ENCODE measurements around the gene BLOC1S5. TPM values are rescaled to one million over a fixed set of nuclear protein-coding genes. Genes with fewer than 3 reads are reported as not detected.

Gene BLOC1S5
- total RNA-seq, 1 experiment from 2014 or later, result 15.0 TPM

DNA sequence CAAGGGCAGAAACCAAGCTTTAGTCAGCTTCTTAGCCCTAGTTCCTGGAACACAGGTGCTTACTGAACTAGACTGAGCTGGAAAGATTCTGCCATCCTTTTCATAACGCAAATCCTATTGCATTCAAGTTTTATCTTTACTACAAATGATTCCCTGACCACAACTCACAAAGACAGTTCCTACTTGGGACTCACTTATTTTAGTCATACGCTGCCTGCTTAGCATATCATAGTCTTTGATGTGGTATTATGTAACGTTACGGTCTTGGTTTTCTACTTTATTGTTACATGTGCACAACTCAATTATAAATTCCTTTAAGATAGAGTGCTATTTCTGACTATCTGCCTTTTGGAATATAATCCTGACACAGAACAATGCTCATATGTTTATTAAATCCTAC, 59.1 kb downstream of the BLOC1S5 start:
- no peaks in the 10 kb centered on the region for H3K27me3 Mint-ChIP-seq (ENCODE audit: insufficient read depth, unreplicated experiment)
- H3K4me3 Mint-ChIP-seq (ENCODE audit: unreplicated experiment), result no peak overlapping the region
- TF ChIP-seq, protein P1, sequence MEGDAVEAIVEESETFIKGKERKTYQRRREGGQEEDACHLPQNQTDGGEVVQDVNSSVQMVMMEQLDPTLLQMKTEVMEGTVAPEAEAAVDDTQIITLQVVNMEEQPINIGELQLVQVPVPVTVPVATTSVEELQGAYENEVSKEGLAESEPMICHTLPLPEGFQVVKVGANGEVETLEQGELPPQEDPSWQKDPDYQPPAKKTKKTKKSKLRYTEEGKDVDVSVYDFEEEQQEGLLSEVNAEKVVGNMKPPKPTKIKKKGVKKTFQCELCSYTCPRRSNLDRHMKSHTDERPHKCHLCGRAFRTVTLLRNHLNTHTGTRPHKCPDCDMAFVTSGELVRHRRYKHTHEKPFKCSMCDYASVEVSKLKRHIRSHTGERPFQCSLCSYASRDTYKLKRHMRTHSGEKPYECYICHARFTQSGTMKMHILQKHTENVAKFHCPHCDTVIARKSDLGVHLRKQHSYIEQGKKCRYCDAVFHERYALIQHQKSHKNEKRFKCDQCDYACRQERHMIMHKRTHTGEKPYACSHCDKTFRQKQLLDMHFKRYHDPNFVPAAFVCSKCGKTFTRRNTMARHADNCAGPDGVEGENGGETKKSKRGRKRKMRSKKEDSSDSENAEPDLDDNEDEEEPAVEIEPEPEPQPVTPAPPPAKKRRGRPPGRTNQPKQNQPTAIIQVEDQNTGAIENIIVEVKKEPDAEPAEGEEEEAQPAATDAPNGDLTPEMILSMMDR (IDR thresholded peaks at IDR 0.05; ENCODE audit: insufficient read depth in 1 of 2, low read depth in 1 of 2, low read length in 1 of 2, severe bottlenecking in 1 of 2, unreplicated experiment in 1 of 2), result no peak
- Histone ChIP-seq H3K4me3 (ENCODE audit: low read depth, low read length) (no peak overlapping the region), H3K36me3 (ENCODE audit: control insufficient read depth, insufficient read depth, low read length) (no peaks in the 10 kb centered on the region), H3K4me1 (peaks cover 10% of the 10 kb centered on the region; the same call in 1 of the 2 replicates), H3K27me3 (replicated peaks; ENCODE audit: control insufficient read depth, insufficient read depth, low read length) (no peaks in the 10 kb centered on the region), H3K9me3 (no peaks in the 10 kb centered on the region)
- ChIA-PET POLR2A (no interaction called here), CTCF (no interaction called here)
- H3K27ac Mint-ChIP-seq (ENCODE audit: unreplicated experiment), result no peak overlapping the region
- peaks cover 4% of the 10 kb centered on the region for H3K36me3 Mint-ChIP-seq (ENCODE audit: insufficient read depth, unreplicated experiment)
- intact Hi-C loops (cut with micrococcal nuclease; ENCODE audit: unreplicated experiment), result no loop called here
- no peak for DNase-seq
- peaks cover 12% of the 10 kb centered on the region for H3K4me1 Mint-ChIP-seq (ENCODE audit: low read depth, unreplicated experiment)
- no TSS peak for BruUV-seq (replicated peaks)
- H3K9me3 Mint-ChIP-seq (ENCODE audit: unreplicated experiment), result no peaks in the 10 kb centered on the region

DNA sequence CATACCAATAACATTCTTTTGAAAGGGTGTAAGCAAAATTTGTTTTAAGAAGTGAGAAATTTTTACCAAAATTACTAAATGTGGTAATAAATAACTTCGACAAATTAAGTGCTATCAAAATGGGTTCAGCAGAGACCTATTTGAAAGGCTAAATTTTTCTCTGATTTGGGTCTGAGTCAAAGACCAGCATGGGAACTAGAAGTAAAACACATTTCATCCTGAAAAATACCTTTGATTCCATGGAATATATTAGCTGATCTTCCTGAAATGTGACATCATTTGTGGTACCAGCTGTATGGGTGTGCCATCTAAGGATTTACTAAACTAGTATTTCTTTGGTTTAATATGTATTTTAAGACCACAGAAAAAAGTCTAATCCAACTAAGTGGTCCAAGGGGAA, 63.6 kb downstream of the BLOC1S5 start:
- H3K27me3 Mint-ChIP-seq (ENCODE audit: insufficient read depth, unreplicated experiment), result no peaks in the 10 kb centered on the region
- no peaks in the 10 kb centered on the region for H3K36me3 ChIP-seq (ENCODE audit: control insufficient read depth, insufficient read depth, low read length)
- no peak overlapping the region for H3K4me3 Mint-ChIP-seq (ENCODE audit: unreplicated experiment)
- no peaks in the 10 kb centered on the region for H3K9me3 ChIP-seq
- no peaks in the 10 kb centered on the region for H3K36me3 Mint-ChIP-seq (ENCODE audit: insufficient read depth, unreplicated experiment)
- intact Hi-C loops (cut with micrococcal nuclease; ENCODE audit: unreplicated experiment), result no loop called here
- H3K4me1 ChIP-seq, result peaks cover 22% of the 10 kb centered on the region
- H3K27ac Mint-ChIP-seq (ENCODE audit: unreplicated experiment), result no peak overlapping the region
- CTCF ChIA-PET, result no interaction called here
- POLR2A ChIA-PET, result no interaction called here
- TF ChIP-seq, protein P1 (IDR thresholded peaks at IDR 0.05; ENCODE audit: insufficient read depth in 1 of 2, low read depth in 1 of 2, low read length in 1 of 2, severe bottlenecking in 1 of 2, unreplicated experiment in 1 of 2), result no peak
- BruUV-seq (replicated peaks), result no TSS peak
- DNase-seq, result no peak
- no peak overlapping the region for H3K4me3 ChIP-seq (ENCODE audit: low read depth, low read length)
- no peaks in the 10 kb centered on the region for H3K9me3 Mint-ChIP-seq (ENCODE audit: unreplicated experiment)
- H3K27me3 ChIP-seq (replicated peaks; ENCODE audit: control insufficient read depth, insufficient read depth, low read length), result no peaks in the 10 kb centered on the region
- peaks cover 24% of the 10 kb centered on the region for H3K4me1 Mint-ChIP-seq (ENCODE audit: low read depth, unreplicated experiment)

DNA sequence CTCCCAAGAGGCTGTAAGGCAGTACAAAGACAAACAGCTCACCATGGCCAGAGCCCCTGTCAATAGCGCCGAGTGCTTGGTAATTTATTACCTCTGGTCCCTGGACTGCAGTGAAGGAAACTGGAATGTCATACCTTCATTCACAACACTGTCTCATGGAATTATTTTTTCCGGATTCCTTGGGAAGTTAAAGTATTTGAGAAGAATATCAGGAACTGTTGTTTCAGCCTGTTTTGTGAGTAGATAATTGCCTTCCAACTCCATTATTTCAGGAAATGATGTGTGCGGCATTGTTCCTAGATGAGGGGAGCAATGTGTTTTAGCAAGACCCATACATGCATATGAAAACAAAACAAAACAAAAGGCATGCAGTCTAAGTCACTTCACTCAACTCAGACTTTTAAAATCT, 64.0 kb downstream of the BLOC1S5 start:
- BruUV-seq (replicated peaks), result no TSS peak
- no peak for DNase-seq
- CTCF ChIA-PET, result no interaction called here
- Mint-ChIP-seq H3K4me3 (ENCODE audit: unreplicated experiment) (no peak overlapping the region), H3K9me3 (ENCODE audit: unreplicated experiment) (no peaks in the 10 kb centered on the region), H3K27me3 (ENCODE audit: insufficient read depth, unreplicated experiment) (no peaks in the 10 kb centered on the region), H3K36me3 (ENCODE audit: insufficient read depth, unreplicated experiment) (no peaks in the 10 kb centered on the region), H3K4me1 (ENCODE audit: low read depth, unreplicated experiment) (peaks cover 24% of the 10 kb centered on the region), H3K27ac (ENCODE audit: unreplicated experiment) (no peak overlapping the region)
- intact Hi-C loops (cut with micrococcal nuclease; ENCODE audit: unreplicated experiment), result no loop called here
- TF ChIP-seq, protein P1 (IDR thresholded peaks at IDR 0.05; ENCODE audit: insufficient read depth in 1 of 2, low read depth in 1 of 2, low read length in 1 of 2, severe bottlenecking in 1 of 2, unreplicated experiment in 1 of 2), result no peak
- no peaks in the 10 kb centered on the region for H3K36me3 ChIP-seq (ENCODE audit: control insufficient read depth, insufficient read depth, low read length)
- POLR2A ChIA-PET, result no interaction called here
- no peaks in the 10 kb centered on the region for H3K9me3 ChIP-seq
- peaks cover 22% of the 10 kb centered on the region for H3K4me1 ChIP-seq
- H3K4me3 ChIP-seq (ENCODE audit: low read depth, low read length), result no peak overlapping the region
- no peaks in the 10 kb centered on the region for H3K27me3 ChIP-seq (replicated peaks; ENCODE audit: control insufficient read depth, insufficient read depth, low read length)
